NB4 (cell line): ENCODE measurements around the gene LAMTOR3.

ENCODE experiments used
- DNase-seq: peaks from one replicate; pipeline ENCODE4 v3.0.0; 2010; ENCODE audit warnings: low read depth
- H3K4me3 ChIP-seq: one replicate; pipeline ENCODE4 v1.5.1; 2011; ENCODE audit warnings: mild to moderate bottlenecking, low read depth, low read length, moderate library complexity
- CTCF ChIP-seq: IDR thresholded peaks from one replicate; pipeline ENCODE4 v1.5.1; 2012; ENCODE audit warnings: low read depth, low read length
- MAX ChIP-seq: IDR thresholded peaks from 2 replicates; pipeline ENCODE4 v1.6.1; 2011; ENCODE audit warnings: low read depth, low read length
- MYC ChIP-seq: IDR thresholded peaks from 2 replicates; pipeline ENCODE4 v1.6.1; 2011; ENCODE audit warnings: low read depth, low read length
- POLR2A ChIP-seq: IDR thresholded peaks from 2 replicates; pipeline ENCODE4 v1.6.1; 2011; ENCODE audit warnings: mild to moderate bottlenecking; ENCODE audit not compliant: insufficient read length; ENCODE audit errors: extremely low read depth

LAMTOR3 gene

GRCh38 chr4:99878604-99879003 lies 15.6 kb downstream of the LAMTOR3 start:
- H3K4me3 ChIP-seq: no peak overlapping the region
- no peak for DNase-seq
- TF ChIP-seq MAX (no peak), POLR2A (no peak), MYC (no peak), CTCF (no peak)

GRCh38 chr4:99876946-99877345 lies 17.3 kb downstream of the LAMTOR3 start:
- no peak overlapping the region for H3K4me3 ChIP-seq
- no peak for DNase-seq
- no peak for TF ChIP-seq MAX
- no peak for TF ChIP-seq POLR2A
- TF ChIP-seq MYC: no peak
- TF ChIP-seq CTCF: no peak

GRCh38 chr4:99875071-99875470 lies 19.2 kb downstream of the LAMTOR3 start:
- no peak for DNase-seq
- TF ChIP-seq MAX: no peak
- TF ChIP-seq POLR2A: no peak

GRCh38 chr4:99872570-99872969 lies 21.7 kb downstream of the LAMTOR3 start:
- no peak for TF ChIP-seq CTCF
- no peak for TF ChIP-seq MYC
- TF ChIP-seq POLR2A: no peak
- no peak for TF ChIP-seq MAX
- H3K4me3 ChIP-seq: no peak overlapping the region
- no peak for DNase-seq

More at GRCh38 chr4:99875071-99875470, 19.2 kb downstream of the LAMTOR3 start:
- H3K4me3 ChIP-seq: no peak overlapping the region

GRCh38 chr4:99868126-99868596 lies 26.1 kb downstream of the LAMTOR3 start:
- TF ChIP-seq POLR2A (no peak), MYC (no peak), CTCF (no peak), MAX (no peak)
- H3K4me3 ChIP-seq: no peak overlapping the region
- no peak for DNase-seq

- no peak overlapping the region for H3K4me3 ChIP-seq
- DNase-seq: no peak
- TF ChIP-seq POLR2A (no peak), CTCF (no peak)
Measured at GRCh38 chr4:99863804-99864203, 30.4 kb downstream of the LAMTOR3 start.
